Hindlimb muscle (tissue), 1 donor: ENCODE data around the gene ITGB2. TPM values are rescaled to one million over a fixed set of nuclear protein-coding genes. Genes with fewer than 3 reads are reported as not detected.

ENCODE experiments used
- DNase-seq: peaks from one replicate; pipeline ENCODE4 v3.0.0-alpha.2; 2013
- polyA plus RNA-seq: library from polyadenylated mRNA; unstranded; fragments of 120-200 nt; gene quantifications from one replicate; pipeline ENCODE4 v1.2.1, GENCODE V29; 2013; ENCODE audit not compliant: insufficient read length

Gene ITGB2
- polyA plus RNA-seq, 1 donor: 21.0 TPM

- DNase-seq: no peak
Observed at GRCh38 chr21:44897326-44898010, 23.2 kb downstream of the ITGB2 start.

- DNase-seq: no peak
Observed at GRCh38 chr21:44896561-44897286, 24.0 kb downstream of the ITGB2 start.

- DNase-seq: no peak
Observed at GRCh38 chr21:44895859-44896258, 24.8 kb downstream of the ITGB2 start.

- DNase-seq: no peak
Observed at GRCh38 chr21:44894687-44895302, 25.9 kb downstream of the ITGB2 start.

GRCh38 chr21:44893948-44894656 is 26.6 kb downstream of the ITGB2 start:
- no peak for DNase-seq

GRCh38 chr21:44893278-44893556 is 27.5 kb downstream of the ITGB2 start:
- DNase-seq: no peak

GRCh38 chr21:44892536-44893277 is 28.0 kb downstream of the ITGB2 start:
- DNase-seq: no peak

- no peak for DNase-seq
Observed at GRCh38 chr21:44892095-44892494, 28.6 kb downstream of the ITGB2 start.

GRCh38 chr21:44891631-44892031 is 29.1 kb downstream of the ITGB2 start:
- DNase-seq: no peak

GRCh38 chr21:44890961-44891541 is 29.6 kb downstream of the ITGB2 start:
- no peak for DNase-seq

- no peak for DNase-seq
Observed at GRCh38 chr21:44890338-44890931, 30.3 kb downstream of the ITGB2 start.

GRCh38 chr21:44889625-44890337 is 30.9 kb downstream of the ITGB2 start:
- DNase-seq: no peak

- no peak for DNase-seq
Observed at GRCh38 chr21:44888581-44889550, 31.8 kb downstream of the ITGB2 start.

- no peak for DNase-seq
Observed at GRCh38 chr21:44887807-44888580, 32.7 kb downstream of the ITGB2 start.

GRCh38 chr21:44887126-44887806 is 33.4 kb downstream of the ITGB2 start:
- no peak for DNase-seq

- DNase-seq: no peak
Observed at GRCh38 chr21:44886113-44887075, 34.3 kb downstream of the ITGB2 start.

GRCh38 chr21:44885615-44886014 is 35.1 kb downstream of the ITGB2 start:
- DNase-seq: no peak
